Measurements from ENCODE around the gene ARHGAP27.

Gene ARHGAP27

GRCh38 chr17:45431531-45432404 is 902 bp downstream of the ARHGAP27 start:
- no peak for DNase-seq (ENCODE audit: low read depth, low spot score)

DNA sequence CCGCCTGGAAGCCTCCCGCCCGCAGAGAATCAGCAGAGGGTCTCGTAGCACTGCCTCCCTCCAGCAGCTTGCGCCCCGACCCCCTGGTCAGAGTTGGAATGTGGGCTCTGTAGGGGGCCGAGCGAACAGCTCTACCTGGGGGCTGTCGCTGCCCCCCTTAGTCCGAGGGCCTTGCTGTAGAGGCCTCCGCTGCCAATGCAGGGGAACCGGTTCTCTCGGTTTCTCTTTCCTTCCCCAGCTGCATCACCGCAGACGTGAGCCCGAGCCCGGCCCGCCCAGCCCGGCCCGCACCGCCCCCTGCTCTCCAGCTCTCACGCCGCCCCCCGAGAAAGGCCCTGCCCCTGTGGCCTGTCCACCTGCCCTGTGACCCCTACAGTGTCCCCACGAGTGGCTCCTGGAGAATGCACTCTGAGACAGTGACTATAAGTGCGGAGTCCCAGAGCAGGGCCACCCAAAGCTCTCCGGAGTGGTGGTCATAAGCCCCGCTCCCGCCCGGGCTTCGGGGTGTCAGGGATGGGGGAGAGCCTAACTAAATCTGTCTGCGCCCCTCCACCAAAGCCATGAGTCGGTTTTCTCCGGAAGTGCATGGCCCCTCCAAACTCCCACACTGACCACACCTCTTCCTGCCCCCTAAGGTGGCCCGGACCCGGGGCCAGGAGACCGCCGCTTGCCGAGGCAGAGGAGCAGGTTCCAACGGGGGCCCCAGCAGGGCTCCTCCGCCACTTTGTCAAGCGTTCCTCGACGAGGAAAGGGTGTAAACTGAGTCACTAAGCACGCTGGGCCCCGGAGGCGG is 1.7 kb downstream of the ARHGAP27 start:
- DNase-seq (ENCODE audit: low read depth, low spot score), result no peak

- DNase-seq (ENCODE audit: low read depth, low spot score), result no peak
These were observed 2.5 kb downstream of the ARHGAP27 start for GRCh38 chr17:45430006-45430737.

DNA sequence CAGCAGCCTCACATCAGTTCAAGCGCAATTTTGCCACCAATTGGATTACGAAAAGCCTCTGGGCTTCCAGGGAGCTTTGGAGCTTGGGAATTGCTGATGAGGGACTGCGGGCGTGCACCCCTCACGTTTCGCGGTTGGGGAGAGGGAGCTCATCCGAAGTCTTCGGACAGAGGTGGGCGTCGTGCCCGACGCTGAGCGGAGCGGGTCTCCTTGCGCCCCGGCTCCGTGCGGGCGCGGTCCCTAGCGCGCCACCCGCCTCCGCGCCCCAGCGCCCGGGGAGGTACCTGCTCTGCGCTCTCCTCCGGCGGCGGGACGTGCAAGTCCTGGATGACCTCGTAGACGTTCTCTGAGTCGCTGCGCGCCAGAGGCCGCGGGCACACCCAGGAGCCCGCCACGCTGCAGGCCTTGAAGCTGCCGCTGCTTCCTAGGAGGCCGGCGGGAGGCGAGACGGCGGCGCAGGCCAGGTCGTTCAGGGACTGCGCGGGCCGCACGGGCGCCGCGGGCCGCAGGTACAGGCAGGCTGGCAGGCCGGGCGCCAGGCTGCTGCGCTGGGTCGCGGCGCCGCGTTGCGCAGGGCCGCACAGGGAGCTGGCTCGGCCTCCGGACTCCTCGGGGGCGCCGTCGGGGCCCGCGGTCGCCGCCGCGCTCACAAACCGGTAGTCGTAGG is 3.2 kb downstream of the ARHGAP27 start:
- DNase-seq (ENCODE audit: low read depth, low spot score), result no peak

- no peak for DNase-seq (ENCODE audit: low read depth, low spot score)
These were observed 3.7 kb downstream of the ARHGAP27 start for GRCh38 chr17:45428931-45429338.

DNA sequence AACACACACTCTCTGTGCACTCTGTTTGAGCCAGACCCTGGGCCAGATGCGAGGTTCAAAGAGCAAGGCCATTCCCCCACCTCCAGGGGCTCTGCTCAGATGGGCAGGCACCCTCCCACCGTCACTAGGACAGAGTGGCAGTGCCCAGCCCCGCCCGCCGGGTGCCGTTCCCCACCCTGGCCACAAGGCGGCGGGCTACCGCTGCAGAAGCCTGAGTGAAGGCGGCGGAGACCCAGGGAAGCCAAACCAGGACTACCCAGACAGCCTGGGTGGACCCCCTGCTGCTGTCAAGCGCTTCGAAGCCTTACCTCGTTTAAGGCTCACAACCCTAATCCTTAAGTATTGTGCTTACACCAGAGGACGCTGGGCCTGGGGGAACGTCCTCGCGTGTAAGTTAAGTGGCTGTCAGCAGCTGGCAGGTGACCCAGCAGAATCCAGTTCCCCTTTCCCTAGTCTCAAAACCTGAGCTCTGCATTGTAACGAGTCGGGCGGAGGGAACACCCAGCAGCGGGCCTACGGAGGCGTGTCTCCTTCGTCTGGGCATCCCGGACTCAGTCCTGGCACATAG is 4.5 kb downstream of the ARHGAP27 start:
- peak; percentile 22 for DNase-seq (ENCODE audit: low read depth, low spot score)

DNA sequence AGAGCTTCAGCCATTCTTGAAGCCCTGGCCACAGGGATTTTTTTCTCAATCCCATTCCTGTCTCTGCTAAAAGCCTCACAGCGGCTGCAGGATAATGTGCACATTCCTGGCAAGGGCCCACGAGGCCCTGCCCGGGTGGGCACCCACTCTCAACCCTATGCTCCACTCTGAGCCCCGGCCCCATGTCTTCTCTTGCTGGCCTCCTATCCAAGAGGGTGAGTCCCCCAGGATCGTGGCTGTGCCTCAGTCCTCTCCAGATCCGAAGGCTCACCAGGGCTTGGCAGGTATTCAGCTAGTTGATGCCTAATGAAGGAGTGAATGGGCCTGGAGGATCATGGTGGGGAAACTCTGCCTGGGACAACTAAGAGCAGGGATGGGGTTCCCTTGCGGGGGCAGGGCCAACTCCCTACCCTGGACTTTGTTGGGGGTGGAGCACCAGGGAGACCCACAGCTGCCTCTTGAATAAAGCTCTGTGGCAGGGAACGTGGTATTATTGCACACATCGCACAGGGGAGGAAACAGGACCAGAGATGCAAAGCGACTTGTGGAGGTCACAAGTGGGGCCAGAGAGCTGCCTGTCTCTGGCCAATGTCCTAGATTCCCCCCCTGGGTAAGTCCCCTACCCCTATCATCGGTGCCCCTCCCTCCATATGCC is 5.4 kb downstream of the ARHGAP27 start:
- no peak for DNase-seq (ENCODE audit: low read depth, low spot score)

DNA sequence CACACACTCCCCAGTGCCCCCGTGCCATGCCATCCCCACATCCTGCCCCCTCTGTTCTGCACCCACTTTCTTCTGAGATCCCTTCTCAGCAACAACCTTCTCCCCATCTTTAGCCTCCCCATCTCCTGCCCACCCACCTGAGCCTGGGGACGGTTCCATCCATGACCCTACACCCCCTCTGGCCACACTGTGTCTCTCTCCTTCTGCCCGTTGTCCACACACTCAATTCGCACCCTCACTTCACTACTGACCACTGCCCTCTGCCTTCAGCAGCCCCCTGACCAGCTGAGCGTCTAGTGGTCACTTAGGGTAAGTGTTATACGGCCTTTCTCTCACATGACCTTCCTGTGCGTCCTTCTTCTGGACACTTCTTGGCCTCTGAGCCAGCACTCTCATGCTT is 6.1 kb downstream of the ARHGAP27 start:
- DNase-seq (ENCODE audit: low read depth, low spot score), result no peak

GRCh38 chr17:45425984-45426413 is 6.7 kb downstream of the ARHGAP27 start:
- no peak for DNase-seq (ENCODE audit: low read depth, low spot score)

DNA sequence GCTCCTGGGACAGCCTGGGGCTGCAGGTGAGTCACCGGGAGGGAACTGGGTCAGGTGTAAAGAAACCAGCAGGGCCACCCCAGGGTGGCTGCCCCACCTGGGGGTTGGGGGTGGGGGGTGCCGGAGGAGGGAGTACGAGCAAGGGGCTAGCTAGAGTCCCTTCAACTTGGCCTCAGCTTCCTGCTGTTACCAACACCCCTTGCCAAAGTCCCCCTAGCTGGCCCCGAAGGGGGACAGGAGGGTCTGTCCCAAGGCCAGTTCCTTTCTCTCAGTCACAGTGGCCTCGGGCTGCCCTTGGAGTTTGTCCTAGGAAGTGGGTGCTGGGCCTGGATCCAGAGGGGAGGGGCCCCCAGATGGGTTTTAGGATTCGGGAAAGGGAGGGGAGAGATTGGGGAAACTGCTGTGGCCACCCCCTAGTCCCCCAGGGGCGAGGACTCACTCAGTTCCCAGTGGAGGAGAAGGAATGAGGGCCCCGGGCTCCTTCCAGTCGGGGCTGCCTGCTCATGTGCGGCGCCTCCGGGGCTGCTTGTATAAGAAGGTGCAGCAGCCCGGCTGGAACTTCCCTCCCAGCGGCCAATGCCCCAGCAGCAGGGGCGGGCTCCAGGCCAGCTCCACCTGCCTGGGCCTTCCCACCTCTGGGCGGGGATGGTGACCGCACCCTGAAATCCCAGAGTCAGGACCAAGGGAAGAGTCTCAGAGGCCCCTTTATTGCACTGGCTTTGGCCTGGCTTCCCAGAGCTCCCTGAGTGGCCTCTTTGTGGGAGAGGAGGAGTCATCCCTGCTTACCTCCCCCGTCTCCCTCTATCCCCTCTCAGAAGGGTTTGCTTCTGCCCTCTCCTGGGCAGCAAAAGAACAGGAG is 7.3 kb downstream of the ARHGAP27 start:
- no peak for DNase-seq (ENCODE audit: low read depth, low spot score)

- DNase-seq (ENCODE audit: low read depth, low spot score), result no peak
These were observed 7.9 kb downstream of the ARHGAP27 start for GRCh38 chr17:45424769-45425124.

GRCh38 chr17:45423975-45424335 is 8.7 kb downstream of the ARHGAP27 start:
- no peak for DNase-seq (ENCODE audit: low read depth, low spot score)

GRCh38 chr17:45423304-45423974 is 9.2 kb downstream of the ARHGAP27 start:
- no peak for DNase-seq (ENCODE audit: low read depth, low spot score)

- DNase-seq (ENCODE audit: low read depth, low spot score), result no peak
These were observed 17.4 kb downstream of the ARHGAP27 start for GRCh38 chr17:45414990-45415881.

DNA sequence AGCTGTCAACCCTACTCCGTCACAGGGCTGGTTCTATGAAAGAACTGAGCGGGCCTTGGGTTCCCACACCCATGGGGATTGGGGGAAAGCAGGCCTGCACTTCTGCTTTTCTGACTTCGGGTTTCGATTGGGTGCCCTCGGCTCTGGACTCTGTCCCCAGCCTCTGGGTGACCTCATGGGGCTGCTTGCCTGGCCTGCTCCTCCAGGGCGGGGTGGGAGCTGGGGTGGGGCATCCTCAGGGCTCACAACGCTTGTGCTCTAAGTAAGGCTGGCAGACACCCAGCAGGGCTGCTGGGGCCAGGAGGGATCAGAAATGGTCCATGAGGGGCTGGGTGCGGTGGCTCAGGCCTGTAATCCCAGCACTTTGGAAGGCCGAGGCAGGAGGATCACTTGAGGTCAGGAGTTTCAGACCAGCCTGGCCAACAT is 19.2 kb downstream of the ARHGAP27 start:
- DNase-seq (ENCODE audit: low read depth, low spot score), result no peak

GRCh38 chr17:45411348-45412105 is 21.1 kb downstream of the ARHGAP27 start:
- DNase-seq (ENCODE audit: low read depth, low spot score), result no peak

Measured in brain pericyte (primary cell).